GM18511 (cell line): ENCODE data around the gene SLC25A30.
"Not testable (repeated sequence)": the region's sequence is repeated elsewhere in the genome, so short reads cannot be mapped to it uniquely, and the experiment has no call there.

Experiments used
- ATAC-seq: cut with Tn5 transposase; IDR thresholded peaks from one replicate; pipeline ENCODE4 v1.9.1; 2021; ENCODE audit warnings: mild to moderate bottlenecking, moderate library complexity; ENCODE audit not compliant: unreplicated experiment

The SLC25A30 gene

GRCh38 chr13:45433381-45433790 is 15.2 kb upstream of the SLC25A30 start:
- ATAC-seq, result no peak

- ATAC-seq, result no peak
Observed at GRCh38 chr13:45432737-45433380, 14.7 kb upstream of the SLC25A30 start.

GRCh38 chr13:45426056-45426841 is 8.1 kb upstream of the SLC25A30 start:
- ATAC-seq, result not testable (repeated sequence)

- ATAC-seq, result no peak
Observed at GRCh38 chr13:45422731-45423292, 4.6 kb upstream of the SLC25A30 start.

GRCh38 chr13:45419945-45420344 is 1.8 kb upstream of the SLC25A30 start:
- no peak for ATAC-seq

DNA sequence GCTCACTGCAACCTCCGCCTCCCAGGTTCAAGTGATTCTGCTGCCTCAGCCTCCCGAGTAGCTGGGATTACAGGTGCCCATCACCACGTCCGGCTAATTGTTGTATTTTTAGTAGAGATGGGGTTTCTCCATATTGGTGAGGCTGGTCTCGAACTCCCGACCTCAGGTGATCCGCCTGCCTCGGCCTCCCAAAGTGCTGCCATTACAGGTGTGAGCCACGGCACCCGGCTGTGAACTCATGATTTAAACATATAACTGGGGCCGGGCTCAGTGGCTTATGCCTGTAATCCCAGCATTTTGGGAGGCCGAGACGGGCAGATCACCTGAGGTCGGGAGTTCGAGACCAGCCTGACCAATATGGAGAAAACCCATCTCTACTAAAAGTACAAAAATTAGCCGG is 1.2 kb upstream of the SLC25A30 start:
- not testable (repeated sequence) for ATAC-seq

- no peak for ATAC-seq
Observed at GRCh38 chr13:45416516-45417128, 1.6 kb downstream of the SLC25A30 start.

- no peak for ATAC-seq
Observed at GRCh38 chr13:45415112-45415511, 3.1 kb downstream of the SLC25A30 start.

GRCh38 chr13:45413826-45414307 is 4.3 kb downstream of the SLC25A30 start:
- no peak for ATAC-seq

GRCh38 chr13:45412274-45413049 is 5.7 kb downstream of the SLC25A30 start:
- no peak for ATAC-seq

- ATAC-seq, result no peak
Observed at GRCh38 chr13:45411631-45412030, 6.5 kb downstream of the SLC25A30 start.

DNA sequence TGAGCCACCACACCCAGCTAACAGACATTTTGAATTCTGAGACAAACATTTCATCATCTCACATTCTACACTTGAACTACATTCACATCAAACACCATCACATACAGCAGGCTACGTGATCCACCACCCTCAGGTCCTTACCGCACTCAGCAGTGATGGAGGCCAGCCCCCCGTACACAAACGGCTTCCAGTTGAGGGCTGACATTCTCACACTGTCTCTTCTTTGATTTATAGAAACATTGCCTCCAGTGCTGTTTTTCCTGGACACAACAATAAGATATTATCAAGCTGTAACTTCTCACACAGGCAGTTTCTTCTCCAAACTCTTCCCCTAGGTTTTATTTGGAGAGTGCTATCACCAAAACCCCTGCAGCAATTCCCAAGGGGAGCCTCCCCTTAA is 7.0 kb downstream of the SLC25A30 start:
- ATAC-seq, result no peak

- no peak for ATAC-seq
Observed at GRCh38 chr13:45410466-45410865, 7.7 kb downstream of the SLC25A30 start.

DNA sequence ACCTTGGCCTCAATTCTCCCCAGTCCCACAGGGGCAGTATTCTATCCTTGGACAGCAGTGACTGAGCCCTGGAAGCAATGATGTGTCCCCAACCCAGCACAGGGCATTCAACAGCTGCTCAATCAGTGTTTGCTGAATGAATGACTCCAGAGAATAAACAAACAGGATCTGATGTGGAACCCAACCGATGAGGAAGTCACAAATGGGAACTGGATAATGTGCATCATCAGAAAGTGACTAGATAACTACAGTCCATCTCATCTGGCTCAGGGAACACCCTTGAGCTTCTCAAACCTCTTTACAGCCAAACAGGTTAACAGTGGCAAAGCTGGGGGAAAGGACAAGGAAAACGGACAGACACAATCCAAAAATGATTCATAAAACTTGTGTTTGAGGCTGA is 8.2 kb downstream of the SLC25A30 start:
- ATAC-seq, result no peak

DNA sequence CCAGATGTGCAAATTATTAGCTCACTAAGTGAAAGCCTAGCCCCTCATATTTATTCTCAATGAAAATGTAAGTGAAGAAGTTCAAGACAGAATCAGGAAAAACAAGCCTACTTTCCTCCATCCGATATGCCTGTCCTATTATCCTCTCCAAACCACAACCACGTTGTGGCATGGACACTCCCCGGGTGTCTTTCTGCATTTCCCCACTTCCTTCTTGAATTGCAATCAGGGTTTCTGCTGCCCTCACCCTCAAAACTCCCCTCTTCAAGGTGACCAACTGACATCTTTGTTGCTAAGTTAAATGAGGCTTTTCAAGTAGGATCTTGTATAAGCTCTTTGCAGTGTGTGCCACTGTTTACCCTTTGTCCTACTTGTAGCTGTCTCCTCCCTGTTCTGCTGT is 11.8 kb downstream of the SLC25A30 start:
- no peak for ATAC-seq

GRCh38 chr13:45403081-45403480 is 15.1 kb downstream of the SLC25A30 start:
- ATAC-seq, result no peak

- ATAC-seq, result no peak
Observed at GRCh38 chr13:45402641-45403040, 15.5 kb downstream of the SLC25A30 start.

DNA sequence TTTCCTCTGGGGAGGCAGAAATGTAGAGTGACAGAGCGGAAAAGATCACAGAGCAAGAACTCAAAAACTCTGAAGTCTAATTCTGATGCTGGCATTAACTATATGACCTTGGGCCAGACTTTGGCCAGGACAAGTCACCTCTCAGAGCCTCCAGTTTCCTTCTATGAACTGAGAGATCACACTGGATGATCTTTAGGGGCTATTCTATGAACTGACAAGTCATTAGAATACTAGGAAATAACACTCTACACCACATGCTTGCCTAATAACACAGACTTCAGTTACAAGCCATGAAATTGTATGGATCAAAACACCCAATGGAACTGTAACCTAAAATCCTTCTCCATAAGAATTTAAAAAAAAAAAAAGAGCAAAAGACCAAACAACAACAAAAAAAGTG is 16.9 kb downstream of the SLC25A30 start:
- no peak for ATAC-seq

DNA sequence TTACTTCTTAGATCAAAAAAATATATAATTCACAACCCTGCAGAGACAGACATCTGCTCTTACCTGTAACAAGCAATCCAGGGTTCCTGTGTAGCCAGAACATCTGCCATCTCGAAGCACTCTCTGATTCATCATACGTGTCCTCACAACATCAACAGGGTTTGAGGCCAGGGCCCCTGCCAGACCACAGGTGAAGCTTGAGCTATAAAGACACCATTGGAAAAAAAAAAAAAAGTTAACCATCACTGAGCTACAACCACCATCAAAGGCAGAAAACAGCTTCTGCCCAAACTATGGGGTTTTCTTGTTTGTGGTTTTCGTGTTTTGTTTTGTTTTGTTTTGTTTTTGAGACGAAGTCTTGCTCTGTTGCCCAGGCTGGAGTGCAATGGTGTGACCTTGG is 19.3 kb downstream of the SLC25A30 start:
- ATAC-seq, result no peak

DNA sequence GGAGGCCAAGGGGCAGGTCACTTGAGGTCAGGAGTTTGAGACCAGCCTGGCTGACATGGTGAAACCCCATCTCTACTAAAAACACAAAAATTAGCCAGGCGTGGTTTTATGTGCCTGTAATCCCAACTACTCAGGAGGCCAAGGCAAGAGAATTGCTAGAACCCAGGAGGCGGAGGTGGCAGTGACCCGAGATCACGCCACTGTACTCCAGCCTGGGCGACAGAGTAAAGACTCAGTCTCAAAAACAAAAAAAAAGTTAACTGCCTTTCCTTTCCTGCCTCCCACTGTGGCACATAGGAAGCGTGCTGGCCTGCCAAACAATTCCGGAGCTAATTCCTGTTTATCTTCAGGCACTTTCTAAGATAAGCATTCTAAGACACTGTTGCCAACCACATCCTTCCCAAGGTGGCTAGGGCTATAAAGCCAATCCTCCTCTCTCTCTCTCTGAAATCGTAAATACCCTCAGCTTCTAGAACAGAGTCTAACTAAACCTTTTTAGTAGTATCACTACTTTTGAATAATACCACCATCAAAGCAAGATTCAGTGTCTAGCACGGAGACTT is 21.6 kb downstream of the SLC25A30 start:
- no peak for ATAC-seq
